B cell (primary cell): Measurements from ENCODE around the gene WDR86.

Experiments used
- CTCF ChIP-seq: fragments of 200-600 bp; IDR thresholded peaks from one replicate; pipeline ENCODE4 v1.8.0; 2022; ENCODE audit warnings: antibody characterized with exemption, mild to moderate bottlenecking
- EZH2 ChIP-seq: IDR thresholded peaks from 2 replicates; pipeline ENCODE4 v1.6.1; 2012; ENCODE audit warnings: borderline replicate concordance, low read depth, mild to moderate bottlenecking, moderate library complexity, low read length; ENCODE audit not compliant: insufficient read depth, poor library complexity, severe bottlenecking

DNA sequence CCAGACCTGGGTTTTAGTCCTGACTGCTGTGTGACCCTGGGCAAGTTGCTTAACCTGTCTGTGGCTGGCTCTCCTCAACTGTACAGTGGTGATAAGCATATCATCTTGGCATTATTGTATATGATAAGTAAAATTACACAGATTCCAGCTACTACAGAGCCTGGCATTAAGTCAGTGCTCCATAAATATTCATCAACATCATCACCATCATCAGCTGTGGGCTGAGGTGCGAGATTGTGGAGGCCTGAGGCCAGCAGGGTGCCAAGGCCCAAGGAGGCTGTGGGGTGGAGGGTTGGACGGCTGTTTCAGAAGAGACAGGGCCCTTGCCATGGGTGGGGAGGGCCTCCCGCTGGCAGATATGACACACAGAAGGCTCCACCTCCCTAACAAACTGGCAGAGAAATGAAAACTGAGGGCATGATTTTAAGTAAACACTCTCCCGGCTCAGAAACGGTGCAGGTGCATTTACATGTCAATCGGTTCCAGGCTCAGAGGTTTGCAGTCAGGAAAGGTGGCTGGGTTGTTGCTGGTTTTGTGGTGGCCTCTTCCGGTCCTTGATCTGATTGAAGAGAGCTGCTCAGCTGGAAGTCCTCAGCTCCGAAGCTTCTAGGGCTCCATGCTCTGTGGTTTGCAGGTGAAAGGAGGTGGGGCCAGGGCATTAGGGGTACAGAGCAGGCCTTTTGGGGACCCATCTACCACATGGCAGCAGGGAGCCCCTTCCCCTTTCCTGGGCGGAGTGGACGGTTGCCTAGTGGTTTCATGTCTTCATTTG is 19.9 kb upstream of the WDR86 start:
- TF ChIP-seq CTCF (no peak), EZH2 (no peak)
